Transverse colon (tissue), 4 donors: ENCODE results near the gene C14orf180. TPM values are rescaled to one million over a fixed set of nuclear protein-coding genes. Genes with fewer than 3 reads are reported as not detected.

Experiments used
- DNase-seq: peaks from one replicate; pipeline ENCODE4 v3.0.0-alpha.2; 2019
- H3K27ac ChIP-seq, 4 donors: fragments of 200-600 bp; sonication (generic); 2 replicates each; pipeline ENCODE4 v1.5.1; 2016 to 2018; ENCODE audit warnings: inconsistent platforms in 4 of 4
- H3K27me3 ChIP-seq: fragments of 200-600 bp; sonication (generic); 2 replicates; pipeline ENCODE4 v1.5.1; 2017; ENCODE audit warnings: inconsistent platforms
- H3K36me3 ChIP-seq, 4 donors: fragments of 200-600 bp; sonication (generic); 2 replicates each; pipeline ENCODE4 v1.5.1; 2017 to 2019; ENCODE audit warnings: inconsistent platforms in 4 of 4
- H3K4me1 ChIP-seq, 4 donors: fragments of 200-600 bp; sonication (generic); 2 replicates each; pipeline ENCODE4 v1.5.1; 2017 to 2020; ENCODE audit warnings: inconsistent platforms in 4 of 4
- H3K4me3 ChIP-seq, 4 donors: fragments of 200-600 bp; sonication (generic); 1 replicate in 1 of 4; 2 replicates in 3 of 4; pipeline versions ENCODE4 v1.5.1 to v1.6.1; 2017 to 2019; ENCODE audit warnings: inconsistent platforms in 4 of 4
- H3K9me3 ChIP-seq, 2 donors: fragments of 200-600 bp; sonication (generic); 2 replicates each; pipeline ENCODE4 v1.5.1; 2017 to 2019; ENCODE audit warnings: inconsistent platforms in 2 of 2
- CTCF ChIP-seq, 5 experiments: fragments of 200-600 bp in 3 of 5; fragments of 450-650 bp in 2 of 5; sonication (generic) in 3 of 5; IDR thresholded peaks; 1 replicate in 2 of 5; 2 replicates in 3 of 5; pipeline ENCODE4 v1.5.1; 2016 to 2017; ENCODE audit warnings: antibody characterized with exemption in 5 of 5, inconsistent platforms in 3 of 5, mild to moderate bottlenecking in 2 of 5, moderate library complexity in 1 of 5
- EP300 ChIP-seq: sonication (generic); formaldehyde crosslinking; IDR thresholded peaks from one replicate; pipeline ENCODE4 v1.6.1; 2017; ENCODE audit warnings: antibody characterized with exemption, low read depth
- POLR2A ChIP-seq: fragments of 450-650 bp; IDR thresholded peaks from one replicate; pipeline ENCODE4 v1.6.1; 2016; ENCODE audit warnings: antibody characterized with exemption, mild to moderate bottlenecking, moderate library complexity
- POLR2AphosphoS5 ChIP-seq, 3 donors: sonication (generic); formaldehyde crosslinking; IDR thresholded peaks; one replicate each; pipeline ENCODE4 v1.6.1; 2016; ENCODE audit warnings: antibody characterized with exemption in 3 of 3
- whole genome bisulfite sequencing, 2 donors: methylation state at CpG; one replicate each; pipeline ENCODE4 v1.1.5; 2018; ENCODE audit warnings: low coverage in 1 of 2; 5-methylcytosine and 5-hydroxymethylcytosine counted together
- in situ Hi-C, 4 donors: fragments of 200-750 bp; cut with MboI; loops; one replicate each; pipeline versions ENCODE4 v1.15.0 to v1.15.1; 2017; ENCODE audit warnings: low sequenced_read_pairs in 3 of 4, low pct_ligation_motif_present in 1 of 4, low pct_unique_long_range_greater_than_20kb in 1 of 4
- intact Hi-C: fragments of 100-400 bp; cut with DNase I; formaldehyde crosslinking; loops from one replicate; pipeline ENCODE4 v1.15.1; 2023; ENCODE audit warnings: low total_unique reads
- total RNA-seq, 4 donors: library from RNA; depleted of rRNA; stranded (reverse); fragments of >200 nt; gene quantifications; one replicate each; pipeline ENCODE4 v1.1.0, GENCODE V29; 2016

The C14orf180 gene
- total RNA-seq, 4 donors from 2014 or later = 0.32 to 2.3 (median 1.1) TPM; not detected in 1

GRCh38 chr14:104614126-104614812, 34.7 kb downstream of the C14orf180 start:
- no peaks in the 10 kb centered on the region for H3K36me3 ChIP-seq
- 50 to 65% methylated on average over 4 of the region's 4 CpGs for WGBS, 2 donors
- H3K4me3 ChIP-seq = no peak overlapping the region
- H3K9me3 ChIP-seq = no peaks in the 10 kb centered on the region
- TF ChIP-seq POLR2A (no peak), EP300 (no peak), CTCF (IDR thresholded peaks at IDR 0.05) (no peak), POLR2AphosphoS5 (IDR thresholded peaks at IDR 0.05) (no peak)
- DNase-seq = no peak
- in situ Hi-C loops = no loop called here
- H3K4me1 ChIP-seq = no peaks in the 10 kb centered on the region
- peaks cover 30% of the 10 kb centered on the region for H3K27me3 ChIP-seq
- intact Hi-C loops = no loop called here
- no peak overlapping the region for H3K27ac ChIP-seq

GRCh38 chr14:104624939-104625338, 45.4 kb downstream of the C14orf180 start:
- DNase-seq = no peak
- H3K36me3 ChIP-seq = no peaks in the 10 kb centered on the region
- peaks cover 0 to 7% of the 10 kb centered on the region in 2 donors for H3K9me3 ChIP-seq
- peaks cover 34% of the 10 kb centered on the region for H3K27me3 ChIP-seq
- TF ChIP-seq EP300 (no peak), CTCF (IDR thresholded peaks at IDR 0.05) (no peak), POLR2A (no peak), POLR2AphosphoS5 (IDR thresholded peaks at IDR 0.05) (no peak)
- 66% methylated on average over 5 of the region's 5 CpGs; no CpG with 5 or more reads in 1 of the 2 donors for WGBS, 2 donors
- no peaks in the 10 kb centered on the region for H3K4me1 ChIP-seq
- intact Hi-C loops (no loop called here), in situ Hi-C loops (no loop called here)
- no peak overlapping the region for H3K4me3 ChIP-seq
- no peak overlapping the region for H3K27ac ChIP-seq

- no peak overlapping the region for H3K4me3 ChIP-seq
- no peak overlapping the region for H3K27ac ChIP-seq
- intact Hi-C loops = no loop called here
- 71% methylated on average over 9 of the region's 9 CpGs; no CpG with 5 or more reads in 1 of the 2 donors for WGBS, 2 donors
- no peaks in the 10 kb centered on the region for H3K4me1 ChIP-seq
- peaks cover 0 to 7% of the 10 kb centered on the region in 2 donors for H3K9me3 ChIP-seq
- H3K36me3 ChIP-seq = no peaks in the 10 kb centered on the region
- DNase-seq = no peak
- peaks cover 47% of the 10 kb centered on the region for H3K27me3 ChIP-seq
- in situ Hi-C loops = no loop called here
- no peak for TF ChIP-seq EP300
- TF ChIP-seq CTCF (IDR thresholded peaks at IDR 0.05) = no peak
- no peak for TF ChIP-seq POLR2A
- TF ChIP-seq POLR2AphosphoS5 (IDR thresholded peaks at IDR 0.05) = no peak
Measured at GRCh38 chr14:104632781-104633180, 53.2 kb downstream of the C14orf180 start.

- WGBS, 2 donors = 79% methylated on average over 23 of the region's 24 CpGs; no CpG with 5 or more reads in 1 of the 2 donors
- no peaks in the 10 kb centered on the region for H3K4me1 ChIP-seq
- peaks cover 0 to 7% of the 10 kb centered on the region in 2 donors for H3K9me3 ChIP-seq
- intact Hi-C loops = no loop called here
- in situ Hi-C loops = no loop called here
- no peak overlapping the region for H3K27ac ChIP-seq
- no peaks in the 10 kb centered on the region for H3K36me3 ChIP-seq
- TF ChIP-seq EP300 = no peak
- no peak for TF ChIP-seq CTCF (IDR thresholded peaks at IDR 0.05)
- no peak for TF ChIP-seq POLR2AphosphoS5 (IDR thresholded peaks at IDR 0.05)
- no peak for TF ChIP-seq POLR2A
- DNase-seq = no peak
- no peak overlapping the region for H3K4me3 ChIP-seq
- peaks cover 54% of the 10 kb centered on the region for H3K27me3 ChIP-seq
Measured at GRCh38 chr14:104633276-104634137, 53.9 kb downstream of the C14orf180 start.
